Activated CD8-positive, alpha-beta memory T cell treated with anti-CD3 and anti-CD28 coated beads, Interleukin-2, amount 50 U/mL, for 24 hours (primary cell): Measurements from ENCODE around the gene CCT8.

Experiments used
- DNase-seq: peaks from one replicate; pipeline ENCODE4 v3.0.0-alpha.2; 2020; ENCODE audit errors: extremely low read depth

The CCT8 gene

GRCh38 chr21:29077651-29078090 lies 4.2 kb upstream of the CCT8 start:
- no peak for DNase-seq

- DNase-seq: peak; percentile 41
Measured at GRCh38 chr21:29076731-29077640, 3.5 kb upstream of the CCT8 start.

- no peak for DNase-seq
Measured at GRCh38 chr21:29075706-29076466, 2.4 kb upstream of the CCT8 start.

GRCh38 chr21:29074783-29075182 lies 1.3 kb upstream of the CCT8 start:
- no peak for DNase-seq

- DNase-seq: no peak
Measured at GRCh38 chr21:29074007-29074376, 544 bp upstream of the CCT8 start.

- no peak for DNase-seq
Measured at GRCh38 chr21:29072873-29073221, 601 bp downstream of the CCT8 start.

GRCh38 chr21:29064850-29065481 lies 8.5 kb downstream of the CCT8 start:
- no peak for DNase-seq

GRCh38 chr21:29056538-29057050 lies 16.9 kb downstream of the CCT8 start:
- DNase-seq: no peak

GRCh38 chr21:29056005-29056404 lies 17.4 kb downstream of the CCT8 start:
- no peak for DNase-seq

- no peak for DNase-seq
Measured at GRCh38 chr21:29055080-29055479, 18.4 kb downstream of the CCT8 start.

- DNase-seq: no peak
Measured at GRCh38 chr21:29053656-29054055, 19.8 kb downstream of the CCT8 start.

GRCh38 chr21:29053011-29053553 lies 20.4 kb downstream of the CCT8 start:
- no peak for DNase-seq

GRCh38 chr21:29052224-29052623 lies 21.2 kb downstream of the CCT8 start:
- DNase-seq: no peak

GRCh38 chr21:29034678-29035077 lies 38.8 kb downstream of the CCT8 start:
- DNase-seq: no peak

GRCh38 chr21:29033871-29034270 lies 39.6 kb downstream of the CCT8 start:
- DNase-seq: no peak

GRCh38 chr21:29033301-29033700 lies 40.1 kb downstream of the CCT8 start:
- no peak for DNase-seq

GRCh38 chr21:29030909-29031308 lies 42.5 kb downstream of the CCT8 start:
- DNase-seq: no peak

GRCh38 chr21:29029524-29029923 lies 43.9 kb downstream of the CCT8 start:
- no peak for DNase-seq

- DNase-seq: no peak
Measured at GRCh38 chr21:29025328-29025713, 48.1 kb downstream of the CCT8 start.

- peak; percentile 92 for DNase-seq
Measured at GRCh38 chr21:29024474-29025327, 48.7 kb downstream of the CCT8 start, which contains the start of gene USP16. Gene USP16 (plus strand): TSS chr21:29024668. CDS start chr21:29027914, 3,246 bp downstream.

- no peak for DNase-seq
Measured at GRCh38 chr21:29022166-29022565, 51.3 kb downstream of the CCT8 start.
